ENCODE measurements around the gene AACS. TPM values are rescaled to one million over a fixed set of nuclear protein-coding genes. Genes with fewer than 3 reads are reported as not detected.
A peak's percentile ranks its signal among the peaks of the same experiment; 100 is the strongest.

The AACS gene
- total RNA-seq, 1 donor from 2014 or later, result 31.3 TPM

DNA sequence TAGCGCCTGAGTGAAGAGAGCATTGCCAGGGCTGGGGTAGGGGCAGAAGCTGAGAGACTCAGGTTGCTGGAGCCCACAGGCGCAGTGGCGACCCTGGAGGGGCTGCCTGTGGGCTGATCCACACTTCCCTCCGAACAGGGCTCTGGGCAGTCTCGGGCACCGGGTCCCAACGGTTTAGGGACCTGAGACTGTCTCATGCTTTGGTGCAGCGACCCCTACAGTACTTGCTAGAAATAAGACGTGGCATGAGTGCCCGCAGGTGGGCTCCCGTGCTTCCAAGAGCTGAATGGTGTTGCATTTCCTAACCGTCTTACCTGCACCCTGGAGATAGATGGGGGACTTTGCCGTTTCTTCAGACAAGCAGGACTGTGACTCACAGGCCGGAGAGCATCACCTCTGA lies 57.4 kb downstream of the AACS start:
- no peak for TF ChIP-seq CTCF (IDR thresholded peaks at IDR 0.05)
- no peak for ATAC-seq
- H3K27me3 ChIP-seq, result no peaks in the 10 kb centered on the region
- no peak for DNase-seq
- peaks cover 5% of the 10 kb centered on the region for H3K36me3 ChIP-seq
- no peaks in the 10 kb centered on the region for H3K4me1 ChIP-seq
- intact Hi-C loops (cut with DNase I), result no loop called here
- no peaks in the 10 kb centered on the region for H3K9me3 ChIP-seq
- H3K4me3 ChIP-seq, result no peak overlapping the region
- no peak overlapping the region for H3K27ac ChIP-seq

DNA sequence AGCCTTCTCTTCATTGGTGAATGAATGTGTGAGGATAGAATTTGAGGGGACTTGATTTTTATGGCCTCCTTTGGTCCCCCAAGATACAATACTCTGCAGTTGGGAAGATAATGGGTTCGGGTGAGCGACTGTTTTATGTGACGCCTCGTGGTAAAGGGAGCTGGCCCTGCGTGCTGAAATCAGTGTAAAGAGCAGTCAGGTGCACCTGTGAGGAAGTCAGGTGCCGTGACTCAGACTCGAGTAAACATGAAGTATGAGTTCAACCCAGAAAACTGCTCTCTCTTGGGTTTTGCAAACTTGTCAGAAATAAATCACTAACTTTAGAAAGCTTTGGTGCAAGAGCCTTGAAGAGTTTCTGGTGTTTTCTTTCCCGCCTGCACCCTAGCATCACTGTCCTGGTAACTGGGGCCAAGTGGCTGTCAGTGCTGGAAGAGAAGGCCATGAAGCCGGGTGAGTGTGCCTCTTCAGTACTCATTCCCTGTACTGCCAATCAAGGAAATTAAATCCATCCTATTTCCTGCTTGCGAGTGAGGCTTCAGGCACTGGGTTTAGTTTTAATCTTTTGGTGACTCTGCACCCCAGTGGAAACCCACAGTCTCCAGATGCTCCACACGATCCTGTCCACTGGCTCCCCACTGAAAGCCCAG lies 59.2 kb downstream of the AACS start:
- Histone ChIP-seq H3K27me3 (no peaks in the 10 kb centered on the region), H3K4me1 (no peaks in the 10 kb centered on the region), H3K36me3 (no peaks in the 10 kb centered on the region), H3K4me3 (no peak overlapping the region), H3K27ac (peak overlapping the region; percentile 58), H3K9me3 (no peaks in the 10 kb centered on the region)
- no peak for DNase-seq
- no peak for TF ChIP-seq CTCF (IDR thresholded peaks at IDR 0.05)
- intact Hi-C loops (cut with DNase I), result no loop called here
- ATAC-seq, result peak; percentile 76

DNA sequence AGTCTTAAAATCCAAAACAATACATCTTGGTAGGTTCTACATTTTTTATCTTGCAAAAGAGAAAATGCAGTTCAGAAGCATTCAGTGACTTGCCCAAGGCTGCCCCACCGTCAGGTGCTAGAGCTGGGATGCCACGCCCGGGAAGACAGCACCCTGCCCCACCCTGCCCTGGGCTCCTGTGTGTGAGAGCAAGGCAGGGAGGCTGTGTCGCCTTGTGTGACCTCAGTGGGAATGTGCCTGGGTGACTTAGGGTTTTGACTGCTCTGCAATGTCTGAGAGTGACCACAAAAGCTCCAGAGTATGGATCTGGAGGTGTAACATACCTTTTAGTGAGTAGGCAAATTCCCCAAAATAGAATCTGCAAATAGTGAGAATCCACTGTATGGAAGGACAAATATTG lies 60.0 kb downstream of the AACS start:
- peak overlapping the region; percentile 58 for H3K27ac ChIP-seq
- no peaks in the 10 kb centered on the region for H3K36me3 ChIP-seq
- no peak for TF ChIP-seq CTCF (IDR thresholded peaks at IDR 0.05)
- H3K4me1 ChIP-seq, result no peaks in the 10 kb centered on the region
- DNase-seq (no peak), ATAC-seq (no peak)
- H3K27me3 ChIP-seq, result no peaks in the 10 kb centered on the region
- H3K9me3 ChIP-seq, result no peaks in the 10 kb centered on the region
- intact Hi-C loops (cut with DNase I), result no loop called here
- no peak overlapping the region for H3K4me3 ChIP-seq

- ATAC-seq, result no peak
- no peak overlapping the region for H3K27ac ChIP-seq
- no peak for DNase-seq
- H3K4me1 ChIP-seq, result no peaks in the 10 kb centered on the region
- TF ChIP-seq CTCF (IDR thresholded peaks at IDR 0.05), result no peak
- no peaks in the 10 kb centered on the region for H3K27me3 ChIP-seq
- intact Hi-C loops (cut with DNase I), result no loop called here
- no peaks in the 10 kb centered on the region for H3K36me3 ChIP-seq
- H3K4me3 ChIP-seq, result no peak overlapping the region
- no peaks in the 10 kb centered on the region for H3K9me3 ChIP-seq
Observed at GRCh38 chr12:125128439-125129178, 63.4 kb downstream of the AACS start.

DNA sequence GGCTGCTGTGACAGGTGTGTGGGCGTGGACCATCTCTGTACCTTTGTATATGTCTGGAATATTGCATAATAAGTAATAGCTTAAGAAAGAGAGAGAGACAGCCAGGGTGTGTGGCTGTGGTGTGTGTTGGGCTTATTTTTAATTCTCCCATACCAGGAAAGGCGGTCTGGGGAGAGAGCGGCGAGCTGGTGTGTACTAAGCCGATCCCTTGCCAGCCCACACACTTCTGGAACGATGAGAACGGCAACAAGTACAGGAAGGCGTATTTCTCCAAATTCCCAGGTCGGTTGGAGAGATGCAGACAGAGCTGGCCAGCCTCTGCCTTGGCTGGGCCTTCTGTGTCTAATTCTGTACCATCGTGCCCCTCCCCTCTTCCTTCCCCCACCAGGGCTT lies 63.9 kb downstream of the AACS start:
- no peak overlapping the region for H3K27ac ChIP-seq
- H3K4me3 ChIP-seq, result no peak overlapping the region
- TF ChIP-seq CTCF (IDR thresholded peaks at IDR 0.05), result no peak
- intact Hi-C loops (cut with DNase I), result no loop called here
- no peaks in the 10 kb centered on the region for H3K27me3 ChIP-seq
- H3K9me3 ChIP-seq, result no peaks in the 10 kb centered on the region
- no peaks in the 10 kb centered on the region for H3K4me1 ChIP-seq
- ATAC-seq, result no peak
- DNase-seq, result no peak
- no peaks in the 10 kb centered on the region for H3K36me3 ChIP-seq
